NCI-H1417 (cell line): Measurements from ENCODE around the gene NUP98.
"Not testable (repeated sequence)": the region's sequence is repeated elsewhere in the genome, so short reads cannot be mapped to it uniquely, and the experiment has no call there.

ENCODE experiments used
- DNase-seq, 3 experiments: peaks; one replicate each; lab custom pipeline; 2025; lab: John Stamatoyannopoulos, UW

The NUP98 gene

GRCh38 chr11:3826721-3827120, 29.4 kb upstream of the NUP98 start:
- DNase-seq = no peak

GRCh38 chr11:3825473-3826154, 28.3 kb upstream of the NUP98 start:
- no peak for DNase-seq

GRCh38 chr11:3824714-3825472, 27.5 kb upstream of the NUP98 start:
- DNase-seq = peak in 1 of 3 experiments; percentile 26

DNA sequence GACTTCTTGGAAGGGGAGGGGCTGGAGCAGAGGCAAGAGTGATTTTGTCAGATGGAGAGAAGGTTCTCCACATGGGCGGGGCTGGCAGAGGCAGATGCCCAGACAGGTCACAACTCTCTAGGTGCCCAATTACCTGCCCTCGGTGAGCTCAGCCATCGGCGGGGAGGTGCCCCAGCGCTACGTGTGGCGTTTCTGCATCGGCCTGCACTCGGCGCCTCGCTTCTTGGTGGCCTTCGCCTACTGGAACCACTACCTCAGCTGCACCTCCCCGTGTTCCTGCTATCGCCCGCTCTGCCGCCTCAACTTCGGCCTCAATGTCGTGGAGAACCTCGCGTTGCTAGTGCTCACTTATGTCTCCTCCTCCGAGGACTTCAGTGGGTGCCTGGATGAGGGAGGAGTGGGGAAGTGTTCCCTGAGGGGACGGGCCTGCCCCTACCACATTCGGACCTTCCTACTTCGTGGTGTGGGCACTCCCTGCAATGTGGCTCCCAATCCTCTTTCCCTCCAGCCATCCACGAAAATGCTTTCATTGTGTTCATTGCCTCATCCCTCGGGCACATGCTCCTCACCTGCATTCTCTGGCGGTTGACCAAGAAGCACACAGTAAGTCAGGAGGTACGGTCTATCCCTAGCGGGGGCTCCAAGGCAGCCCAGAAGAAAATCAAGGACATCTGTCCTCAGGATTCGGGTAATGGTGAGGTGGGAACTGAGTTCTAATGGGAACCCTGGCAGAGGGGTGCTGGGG, 26.6 kb upstream of the NUP98 start:
- no peak for DNase-seq

DNA sequence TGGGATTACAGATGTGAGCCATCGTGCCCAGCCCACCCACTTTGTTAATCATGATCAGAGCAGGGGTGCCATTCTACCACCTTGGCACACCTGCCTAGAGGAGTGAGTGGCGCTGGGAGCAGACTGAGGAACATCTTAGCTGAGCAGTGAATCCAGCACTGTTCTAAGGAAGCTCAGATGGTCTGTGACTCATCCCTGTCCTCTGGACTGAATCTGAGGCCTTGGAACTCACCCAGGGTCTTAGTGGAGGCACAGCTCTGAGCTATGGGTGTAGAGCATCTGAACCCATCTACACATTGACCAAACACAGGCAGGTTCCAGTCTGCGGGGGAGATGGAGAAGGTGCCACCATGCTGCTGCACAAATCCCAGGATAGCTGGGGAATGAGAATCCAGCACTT, 25.9 kb upstream of the NUP98 start:
- no peak for DNase-seq

DNA sequence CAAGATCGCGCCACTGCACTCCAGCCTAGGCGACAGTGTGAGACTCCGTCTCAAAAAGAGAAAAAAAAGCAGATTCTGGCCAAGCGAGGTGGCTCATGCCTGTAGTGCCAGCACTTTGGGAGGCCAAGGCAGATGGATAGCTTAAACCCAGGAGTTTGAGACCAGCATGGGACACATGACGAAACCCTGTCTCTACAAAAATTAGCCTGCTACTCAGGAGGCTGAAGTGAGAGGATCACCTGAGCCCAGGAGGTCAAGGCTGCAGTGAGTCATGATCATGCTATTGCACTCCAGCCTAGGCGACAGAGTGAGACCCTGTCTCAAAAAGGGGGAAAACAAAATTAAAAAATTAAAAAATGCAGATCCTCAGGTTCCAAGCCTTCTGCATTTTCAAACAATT, 25.0 kb upstream of the NUP98 start:
- DNase-seq = no peak

- DNase-seq = no peak
These were observed 23.6 kb upstream of the NUP98 start for GRCh38 chr11:3820971-3821370.

DNA sequence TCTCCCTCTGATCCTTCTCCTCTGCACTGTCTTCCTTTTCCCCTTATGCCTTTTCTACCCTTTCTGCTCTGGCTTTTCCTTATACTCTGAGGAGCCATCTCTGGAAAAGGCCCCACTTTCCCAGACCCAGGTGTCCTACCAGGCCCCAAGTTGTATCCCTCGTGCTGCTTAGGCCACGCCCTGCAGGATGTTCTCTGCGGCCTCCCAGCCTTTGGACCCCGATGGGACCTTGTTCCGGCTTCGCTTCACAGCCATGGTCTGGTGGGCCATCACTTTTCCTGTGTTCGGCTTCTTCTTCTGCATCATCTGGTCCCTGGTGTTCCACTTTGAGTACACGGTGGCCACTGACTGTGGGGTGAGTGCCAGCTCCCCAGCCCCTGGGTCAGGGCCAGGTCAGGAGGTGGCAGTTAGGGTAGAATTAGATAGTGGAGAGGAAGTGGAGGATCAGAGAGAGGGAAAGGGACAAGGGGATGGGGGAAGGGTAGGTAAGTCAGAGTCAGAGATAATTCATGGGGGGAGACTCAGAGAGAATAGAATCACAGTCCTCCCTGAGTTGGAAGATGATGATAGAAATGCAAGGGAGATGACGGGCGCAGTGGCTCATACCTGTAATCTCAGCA, 19.9 kb upstream of the NUP98 start:
- DNase-seq = no peak

DNA sequence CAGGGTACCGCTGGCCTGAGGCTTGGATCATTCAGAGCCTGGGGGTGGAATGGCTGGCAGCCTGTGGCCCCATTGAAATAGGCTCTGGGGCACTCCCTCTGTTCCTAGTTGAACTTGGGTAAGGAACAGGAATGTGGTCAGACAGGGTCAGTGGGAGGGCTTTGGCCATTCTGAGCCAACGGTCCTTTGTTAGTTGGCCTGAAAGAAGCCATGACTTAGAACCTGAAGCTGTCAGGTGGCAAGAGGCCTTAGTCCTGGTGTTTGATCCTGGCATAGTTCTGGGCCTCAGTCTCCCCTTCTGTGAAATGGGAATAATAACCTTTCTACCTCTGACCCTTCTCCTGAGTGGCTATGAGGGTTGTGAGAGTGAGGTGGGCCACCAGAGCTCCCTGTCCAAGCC, 19.3 kb upstream of the NUP98 start:
- no peak for DNase-seq

DNA sequence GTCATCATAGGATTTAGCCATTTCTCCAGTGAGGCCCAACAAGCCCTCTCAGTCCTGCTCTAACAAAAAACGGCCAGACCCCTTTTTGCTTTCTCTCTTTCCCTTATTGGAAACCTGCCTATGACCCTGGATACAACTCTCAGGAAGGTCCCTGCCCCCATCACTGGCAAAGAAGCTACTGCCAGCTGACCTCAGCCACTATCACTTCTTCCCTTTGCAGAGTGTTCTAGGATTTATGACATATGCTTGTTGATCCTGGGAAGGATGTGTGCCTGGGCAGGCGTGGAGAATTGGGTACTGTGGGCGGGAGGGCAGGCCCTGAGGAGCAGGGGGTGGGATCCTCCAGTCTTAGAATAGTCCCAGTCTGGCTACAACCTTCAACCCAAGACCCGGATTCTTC, 18.5 kb upstream of the NUP98 start:
- DNase-seq = no peak

GRCh38 chr11:3814832-3815231, 17.5 kb upstream of the NUP98 start:
- not testable (repeated sequence) for DNase-seq

GRCh38 chr11:3810951-3811350, 13.6 kb upstream of the NUP98 start:
- no peak for DNase-seq

- DNase-seq = no peak
These were observed 13.1 kb upstream of the NUP98 start for GRCh38 chr11:3810446-3810845.

GRCh38 chr11:3809624-3809928, 12.2 kb upstream of the NUP98 start:
- no peak for DNase-seq

DNA sequence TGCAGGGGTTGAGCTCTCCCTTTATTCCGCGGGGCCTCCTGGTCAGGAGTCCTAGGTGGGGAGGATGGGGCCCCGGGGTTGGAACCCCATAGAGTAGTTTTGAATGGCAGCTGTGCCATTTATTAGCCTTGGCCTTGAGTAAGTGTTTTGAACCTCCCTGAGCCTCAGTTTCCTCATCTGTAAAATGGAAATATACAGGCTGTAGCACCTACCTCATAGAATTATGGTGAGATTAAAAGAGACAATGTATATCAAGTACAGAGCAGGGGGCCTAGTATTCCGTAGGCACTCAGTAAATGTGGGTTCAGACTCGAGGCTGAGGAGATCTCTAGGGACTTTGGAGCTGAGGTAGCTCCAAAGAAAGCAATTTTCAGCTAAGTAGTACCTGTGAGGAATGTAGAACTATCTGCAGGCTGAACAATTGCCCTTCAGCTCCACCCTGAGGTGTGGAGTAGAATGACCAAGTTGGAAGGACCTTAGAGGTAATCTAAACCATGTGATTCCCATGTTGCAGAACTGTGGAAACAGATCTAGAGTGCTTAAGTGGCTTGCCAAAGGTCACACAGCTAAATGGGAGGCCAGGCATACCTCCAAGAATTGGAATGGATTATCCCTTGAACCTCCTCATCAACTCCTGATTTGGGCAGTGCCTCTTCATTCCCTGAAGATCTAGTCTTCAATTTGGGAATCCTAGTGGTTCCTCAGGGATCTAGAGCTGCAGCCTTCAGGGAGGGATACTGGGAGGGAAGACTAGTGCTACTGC, 11.7 kb upstream of the NUP98 start:
- peak; percentile 24 to 62 (median 40) for DNase-seq

DNA sequence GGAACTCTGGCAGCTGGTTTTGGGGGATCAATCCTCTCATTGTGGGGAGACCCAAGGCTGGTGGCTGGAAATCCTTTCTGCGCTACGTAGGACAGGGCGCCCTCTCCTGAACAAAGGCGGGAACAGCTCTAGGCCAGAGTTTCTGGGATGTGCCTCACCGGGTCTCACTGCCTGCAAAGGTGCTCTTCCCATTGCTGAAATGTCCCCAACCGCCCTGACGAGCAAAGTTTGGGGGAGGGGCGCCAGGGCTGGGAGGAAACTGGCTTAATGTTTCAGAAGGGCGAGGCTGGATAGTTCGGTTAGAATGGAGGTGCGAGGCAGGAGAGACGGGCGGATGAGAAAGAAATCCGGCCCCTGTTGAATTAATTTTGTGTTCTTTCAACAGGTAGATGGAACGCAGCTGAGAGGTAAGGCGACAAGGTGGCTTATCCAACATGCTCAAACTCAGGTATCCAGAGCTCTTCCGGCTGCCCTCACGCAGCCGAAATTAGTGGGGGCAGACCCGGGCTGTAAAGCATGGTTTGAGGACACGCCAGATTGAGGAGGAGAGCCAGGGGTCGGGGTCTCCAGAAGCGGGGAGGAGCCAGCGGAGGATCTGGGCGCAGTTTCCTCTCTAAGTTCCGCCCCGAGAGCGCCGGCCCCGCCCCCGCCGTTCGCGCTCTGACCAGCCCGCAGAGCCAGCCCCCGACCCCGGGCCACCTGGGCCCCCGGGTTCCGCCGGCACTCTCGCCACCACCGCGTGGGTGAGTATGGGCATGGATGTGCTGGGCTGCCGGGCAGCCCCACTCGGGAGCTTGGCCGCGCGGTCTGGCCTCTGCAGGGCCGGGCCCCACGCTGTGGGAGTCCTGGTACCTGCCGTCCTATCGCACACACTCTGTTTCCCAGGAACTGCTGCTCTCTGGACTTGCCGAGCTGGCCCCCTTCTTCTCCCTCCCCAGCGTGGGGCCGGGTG, 10.8 kb upstream of the NUP98 start, which contains the start of gene PGAP2:
TSS of gene PGAP2 (plus strand) at position 652 of the 952 bp plus-strand sequence. CDS start 2,700 bp downstream, outside the sequence.
- peak; percentile 70 to 82 (median 77) for DNase-seq

GRCh38 chr11:3803726-3804495, 6.6 kb upstream of the NUP98 start:
- DNase-seq = no peak

DNA sequence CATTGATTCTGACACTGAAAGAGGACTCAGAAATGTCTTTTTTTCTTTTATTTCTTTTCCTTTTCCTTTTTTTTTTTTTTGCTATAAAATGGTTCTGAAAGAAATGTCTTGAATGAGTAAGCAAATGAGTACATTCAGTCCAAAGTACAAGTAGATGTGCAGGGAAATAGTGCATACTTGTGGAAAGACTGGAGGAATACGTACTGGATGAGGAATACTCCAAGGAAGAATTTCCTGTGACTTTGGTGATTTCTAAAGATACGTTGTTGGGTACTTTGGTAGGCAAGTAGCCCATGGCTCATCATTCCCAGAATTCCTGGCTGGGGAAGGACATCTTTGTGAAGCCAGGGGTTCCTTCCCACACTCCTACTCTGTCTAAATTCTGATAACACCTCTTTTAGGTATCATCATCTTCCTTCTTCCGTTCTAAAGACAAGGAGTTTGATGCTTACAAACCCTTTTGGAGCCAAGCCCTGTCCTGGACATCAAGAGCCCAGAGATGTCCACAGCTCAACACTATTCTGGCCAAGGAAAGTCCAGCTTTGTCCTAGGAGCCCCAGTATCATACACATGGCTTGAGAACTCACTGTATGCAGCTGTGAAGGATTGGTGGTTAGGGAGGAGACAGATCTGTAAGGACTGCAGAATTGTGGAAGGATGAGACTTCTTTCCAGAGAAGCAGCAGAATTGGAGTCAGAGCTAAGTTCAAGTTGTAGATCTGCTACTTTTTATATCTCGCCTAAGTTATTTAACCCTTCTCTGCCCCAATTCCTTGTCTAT, 4.8 kb upstream of the NUP98 start:
- DNase-seq = no peak

GRCh38 chr11:3799873-3800272, 2.5 kb upstream of the NUP98 start:
- no peak for DNase-seq
